Uterus (tissue), 2 donors: Measurements from ENCODE around the gene MEIS1.

Source experiments
- CTCF ChIP-seq, 4 experiments: fragments of 200-600 bp in 2 of 4; fragments of 450-650 bp in 2 of 4; sonication (generic) in 2 of 4; IDR thresholded peaks; one replicate each; pipeline ENCODE4 v1.5.1; 2016 to 2019; ENCODE audit warnings: antibody characterized with exemption in 4 of 4, mild to moderate bottlenecking in 2 of 4, moderate library complexity in 1 of 4
- POLR2A ChIP-seq, 2 donors: fragments of 450-650 bp; IDR thresholded peaks; one replicate each; pipeline ENCODE4 v1.6.1; 2016; ENCODE audit warnings: antibody characterized with exemption in 2 of 2, mild to moderate bottlenecking in 1 of 2, moderate library complexity in 1 of 2

- TF ChIP-seq CTCF (IDR thresholded peaks at IDR 0.05) (no peak), POLR2A (IDR thresholded peaks at IDR 0.05) (no peak)
These were observed 145.5 kb downstream of the MEIS1 start for GRCh38 chr2:66580166-66581049.
